Stimulated activated naive CD8-positive, alpha-beta T cell treated with anti-CD3 and anti-CD28 coated beads, Interleukin-15, Interleukin-2, amounts not matched to agents 100 U/mL and 50 U/mL, for 24 hours (primary cell): ENCODE measurements around the gene FAM136A.
"Not testable (repeated sequence)": the region's sequence is repeated elsewhere in the genome, so short reads cannot be mapped to it uniquely, and the experiment has no call there.

ENCODE experiments used
- ATAC-seq: fragments of 150-1000 bp; cut with Tn5 transposase; one replicate; pipeline ENCODE4 v1.10.0; 2021
- DNase-seq: peaks from one replicate; pipeline ENCODE4 v3.0.0; 2021

FAM136A gene

DNA sequence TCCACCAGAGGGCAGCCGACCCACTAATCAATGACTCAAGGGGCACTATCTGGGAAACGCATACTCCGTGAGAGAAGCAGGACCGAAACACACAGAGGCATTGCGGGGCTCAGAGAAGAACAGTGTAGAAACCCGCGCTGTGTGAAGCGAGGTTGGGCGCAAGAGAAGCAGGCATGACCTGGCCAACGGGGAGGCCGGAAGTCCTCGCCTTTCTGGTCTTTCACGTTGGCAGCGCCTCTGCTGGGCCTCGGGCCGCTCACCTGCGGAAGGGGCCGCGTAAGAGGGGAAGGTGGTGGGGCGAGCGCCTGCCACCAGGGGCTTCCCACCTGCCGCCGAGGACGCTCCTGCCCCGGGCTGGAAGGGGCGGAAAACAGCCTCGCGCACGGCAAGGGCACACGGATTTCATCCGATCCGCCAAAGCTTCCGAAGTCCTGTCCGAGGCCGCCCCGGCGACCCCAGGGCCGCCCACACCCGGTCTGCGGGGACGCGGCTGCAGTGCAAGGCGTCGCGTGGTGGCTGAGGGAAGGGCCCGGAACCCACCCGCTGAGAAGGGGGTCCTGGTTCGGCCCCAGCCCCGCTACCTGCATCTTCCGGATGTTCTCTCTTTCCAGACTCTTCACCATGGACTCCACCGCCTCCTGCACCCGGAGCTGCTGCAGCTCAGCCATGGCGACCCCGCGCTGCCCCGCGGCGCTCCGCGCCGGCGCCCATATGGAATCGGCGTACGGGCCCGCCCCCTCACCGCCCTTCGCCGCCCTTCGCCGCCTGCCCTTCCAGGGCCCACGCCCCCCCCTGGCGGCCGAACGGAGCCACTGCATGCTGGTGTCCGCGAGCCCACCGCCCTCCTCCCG, at the start of gene FAM136A:
FAM136A (minus strand) TSS at position 724 of the 851 bp plus-strand sequence; CDS start at position 668, 56 bp downstream.
- peak; percentile 85 for ATAC-seq
- peak; percentile 93 for DNase-seq

DNA sequence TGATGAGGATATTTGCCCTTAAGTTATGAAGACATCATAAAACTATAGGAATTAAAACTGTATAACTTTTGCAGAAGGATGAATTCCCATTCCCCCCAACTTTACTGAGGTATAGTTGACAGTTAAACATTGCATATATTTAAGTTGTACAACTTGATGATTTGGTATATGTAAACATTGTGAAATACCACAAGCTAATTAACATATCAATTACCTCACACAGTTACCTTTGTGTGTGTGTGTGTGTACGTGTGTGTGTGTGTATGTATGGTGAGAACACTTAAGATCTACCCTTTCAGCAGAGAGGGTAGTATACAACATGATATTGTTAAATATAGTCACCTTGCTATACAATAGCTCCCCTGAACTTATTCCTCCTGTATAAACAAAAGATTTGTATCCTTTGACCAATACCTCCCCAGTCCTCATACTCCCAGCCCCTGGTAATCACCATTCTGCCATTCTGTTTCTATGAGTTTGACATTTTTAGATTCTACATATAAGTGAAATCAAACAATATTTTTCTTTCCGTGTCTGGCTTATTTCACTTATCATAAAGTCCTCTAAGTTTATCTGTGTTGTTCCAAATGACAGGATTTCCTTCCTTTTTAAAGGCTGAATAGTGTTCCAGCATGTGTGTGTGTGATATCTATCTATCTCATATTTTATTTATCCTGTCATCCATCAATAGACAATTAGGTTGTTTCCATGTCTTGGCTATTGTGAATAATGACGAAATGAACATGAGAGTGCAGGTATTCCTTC, 48.2 kb upstream of the FAM136A start:
- ATAC-seq: no peak
- no peak for DNase-seq

DNA sequence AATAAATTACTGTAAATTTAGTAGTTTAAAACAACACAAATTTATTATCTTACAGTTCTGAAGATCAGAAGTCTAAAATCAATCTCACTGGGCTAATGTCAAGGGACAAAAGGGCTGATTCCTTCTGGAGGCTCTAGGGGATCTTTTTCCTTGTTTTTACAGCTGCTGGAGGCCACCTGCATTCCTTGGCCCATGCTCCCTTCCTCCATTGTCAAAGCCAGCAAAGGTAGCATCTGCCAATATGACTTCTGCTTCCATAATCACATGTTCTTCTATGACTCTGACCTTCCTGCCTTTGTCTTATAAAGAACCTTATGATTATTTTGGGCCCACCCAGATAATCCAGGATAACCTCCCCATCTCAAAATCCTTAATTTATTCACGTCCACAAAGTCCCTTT, 46.0 kb upstream of the FAM136A start:
- ATAC-seq (no peak), DNase-seq (no peak)

DNA sequence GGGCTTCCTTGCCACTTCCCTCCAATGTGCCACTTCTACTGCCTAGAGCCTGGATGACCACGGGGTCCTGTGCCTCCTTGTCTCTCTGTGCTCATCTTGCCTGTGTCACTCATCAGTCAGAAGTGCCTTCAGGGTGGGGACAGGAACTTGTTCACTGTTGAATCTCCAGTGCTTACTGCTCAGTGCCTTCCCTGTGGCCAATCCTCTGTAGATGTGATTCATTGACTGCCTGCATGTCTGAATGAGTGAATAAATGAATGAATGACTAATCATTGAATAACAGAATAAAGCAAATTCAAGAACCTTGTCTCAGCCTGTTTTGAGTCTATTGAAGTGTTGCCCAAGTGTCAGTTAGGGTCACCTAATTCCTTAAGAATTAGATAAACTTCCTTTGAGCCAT, 42.3 kb upstream of the FAM136A start:
- ATAC-seq (peak; percentile 35), DNase-seq (no peak)

DNA sequence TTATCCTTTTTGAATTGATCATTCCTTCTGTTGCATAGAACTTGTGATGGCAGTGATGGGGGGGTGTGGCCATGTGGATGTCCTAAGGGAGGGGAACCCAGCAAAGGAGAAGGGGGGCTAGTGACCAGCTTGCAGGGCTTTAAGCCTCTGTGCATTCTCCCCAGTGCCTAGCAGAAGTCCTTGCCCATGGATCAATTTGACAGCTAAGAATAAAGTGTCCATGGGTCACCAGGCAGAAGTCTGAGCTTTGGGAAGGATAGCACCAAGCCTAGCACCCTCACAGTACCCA, 39.6 kb upstream of the FAM136A start:
- ATAC-seq: no peak
- DNase-seq: no peak

DNA sequence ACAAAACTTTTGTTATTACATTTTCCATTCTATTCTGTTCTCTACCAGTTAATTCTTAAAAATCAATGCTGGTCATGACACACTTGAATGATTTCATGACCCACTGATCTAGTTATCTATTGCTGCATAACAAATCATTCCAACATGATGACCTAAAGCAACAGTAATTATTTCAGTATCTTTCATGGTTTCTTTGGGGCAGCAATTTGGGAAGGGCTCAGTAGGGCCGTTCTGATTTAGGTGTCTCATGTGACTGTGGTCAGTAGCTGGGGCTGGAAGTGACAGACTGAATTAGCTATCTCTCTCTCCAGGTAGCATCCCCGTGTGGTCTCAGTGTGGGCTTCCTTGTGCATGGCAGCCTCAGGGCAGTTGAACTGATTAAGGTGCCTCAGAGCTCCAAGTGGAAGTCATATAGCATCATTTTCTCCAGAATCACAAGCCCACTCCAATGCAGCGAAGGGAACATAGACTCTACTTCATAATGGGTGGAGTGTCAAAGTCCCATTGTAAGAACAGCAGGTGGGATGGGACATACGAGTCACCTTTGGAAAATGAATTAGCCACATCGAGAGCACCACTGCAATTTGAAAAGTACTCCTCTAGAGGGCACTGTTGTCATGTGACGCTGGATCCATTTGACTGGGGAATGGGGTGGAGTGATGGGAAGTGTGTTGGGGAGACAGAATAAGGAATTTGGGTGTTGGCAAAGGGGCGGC, 39.1 kb upstream of the FAM136A start:
- ATAC-seq (peak; percentile 49), DNase-seq (peak; percentile 30)

DNA sequence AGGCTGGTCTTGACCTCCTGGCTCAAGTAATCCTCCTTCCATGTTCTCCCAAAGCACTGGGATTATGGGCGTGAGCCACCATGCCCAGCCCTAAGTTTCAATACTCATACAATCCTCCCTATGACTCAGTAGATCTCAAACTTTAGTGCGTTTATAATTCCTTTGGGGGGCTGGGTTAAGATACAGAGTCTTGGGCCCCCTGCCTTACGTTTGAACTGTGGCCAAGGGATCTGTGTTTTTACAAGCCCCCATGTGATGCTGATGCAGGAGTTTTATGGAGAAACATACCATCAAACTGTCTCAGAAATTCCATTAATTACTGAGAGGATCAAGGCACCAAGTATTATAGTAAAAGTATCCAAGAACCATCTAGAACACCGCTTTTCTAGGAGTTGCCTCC, 38.2 kb upstream of the FAM136A start:
- DNase-seq: no peak
- ATAC-seq: no peak

DNA sequence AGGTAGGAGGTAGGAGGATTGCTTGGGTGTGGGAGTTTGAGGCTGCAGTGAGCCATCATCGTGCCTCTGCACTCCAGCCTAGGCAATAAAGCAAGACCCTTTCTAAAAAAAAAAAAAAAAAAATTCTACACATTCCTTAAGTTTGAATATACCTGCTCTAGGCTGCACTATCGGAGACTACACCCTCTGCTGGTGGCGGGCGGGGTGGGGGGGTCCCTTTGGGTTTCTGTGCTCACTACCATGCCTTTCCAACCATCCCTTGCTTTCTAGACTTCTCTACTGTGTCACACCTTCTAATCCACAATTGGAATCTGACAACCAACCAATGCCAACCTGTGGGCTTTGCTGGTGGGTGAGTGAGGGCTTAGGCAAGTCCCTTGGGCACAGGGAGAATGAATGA, 34.7 kb upstream of the FAM136A start:
- DNase-seq (no peak), ATAC-seq (no peak)

DNA sequence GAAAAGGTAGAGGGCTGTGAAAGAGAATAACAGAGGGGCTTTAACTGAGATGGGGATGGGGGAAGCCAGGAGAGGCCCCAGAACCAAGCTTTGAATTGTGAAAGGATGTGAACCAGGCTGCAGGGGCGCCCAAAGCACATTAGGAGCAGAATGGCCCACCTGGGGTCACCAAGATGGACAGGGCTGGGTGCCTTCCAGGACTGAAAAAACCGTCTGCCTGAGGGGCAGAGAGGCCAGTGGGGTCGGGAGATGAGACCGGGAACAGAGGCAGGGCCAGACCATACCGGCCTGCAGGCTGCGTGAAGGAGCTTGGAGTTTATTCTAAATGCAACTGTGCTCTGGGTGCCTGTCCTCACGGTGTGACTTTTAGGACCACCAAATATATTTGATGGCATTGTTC, 29.1 kb upstream of the FAM136A start:
- no peak for ATAC-seq
- DNase-seq: no peak

DNA sequence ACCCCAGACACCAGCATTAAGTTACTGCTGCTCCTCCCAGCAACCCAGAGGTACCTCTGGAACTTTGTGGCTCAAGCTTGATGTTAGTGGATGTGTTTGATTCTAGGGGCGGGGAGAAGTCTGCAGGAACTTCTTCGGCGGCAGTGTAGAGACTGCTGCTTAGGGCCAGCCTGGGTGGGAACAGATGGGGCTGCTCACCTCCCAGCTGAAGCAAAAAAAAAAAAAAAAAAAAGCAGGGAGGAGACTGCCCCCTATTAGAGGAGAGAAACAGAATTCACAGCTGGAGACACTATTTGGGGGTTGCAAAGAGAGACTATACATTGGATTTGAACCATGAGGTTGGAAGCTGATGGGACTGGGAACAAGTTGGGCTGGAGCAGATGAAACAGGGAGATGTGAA, 28.6 kb upstream of the FAM136A start:
- no peak for ATAC-seq
- DNase-seq: no peak

DNA sequence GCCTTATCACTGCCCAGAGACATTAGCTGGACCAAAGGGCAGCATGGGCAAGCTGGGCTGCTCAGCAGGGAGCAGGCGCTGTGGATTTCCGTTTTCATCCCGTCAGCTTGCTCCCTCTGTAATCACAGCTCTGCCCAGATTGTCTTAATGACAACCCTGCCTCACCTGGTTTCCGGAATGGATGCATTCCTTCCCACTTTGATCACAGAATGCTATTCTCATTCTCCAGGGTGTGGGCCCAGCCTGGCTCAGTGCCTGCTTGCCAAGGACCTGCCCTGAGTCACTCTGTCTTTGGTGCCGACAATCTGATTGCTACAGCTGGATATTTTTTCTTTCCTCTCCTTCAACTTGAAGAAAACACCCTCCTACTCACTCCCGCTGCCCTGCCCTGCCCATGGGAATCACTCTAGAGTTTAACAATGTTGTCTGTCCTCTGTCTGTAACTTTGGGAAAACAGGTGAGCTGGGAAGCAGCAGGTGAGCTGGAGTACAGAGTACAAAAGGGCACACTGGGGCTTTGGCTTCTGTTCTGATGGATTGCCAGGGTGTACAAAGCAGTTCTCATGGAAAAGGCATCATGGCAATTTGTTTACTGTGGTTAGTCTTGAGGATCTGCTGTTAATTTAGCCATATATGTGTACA, 27.2 kb upstream of the FAM136A start:
- DNase-seq (no peak), ATAC-seq (no peak)

DNA sequence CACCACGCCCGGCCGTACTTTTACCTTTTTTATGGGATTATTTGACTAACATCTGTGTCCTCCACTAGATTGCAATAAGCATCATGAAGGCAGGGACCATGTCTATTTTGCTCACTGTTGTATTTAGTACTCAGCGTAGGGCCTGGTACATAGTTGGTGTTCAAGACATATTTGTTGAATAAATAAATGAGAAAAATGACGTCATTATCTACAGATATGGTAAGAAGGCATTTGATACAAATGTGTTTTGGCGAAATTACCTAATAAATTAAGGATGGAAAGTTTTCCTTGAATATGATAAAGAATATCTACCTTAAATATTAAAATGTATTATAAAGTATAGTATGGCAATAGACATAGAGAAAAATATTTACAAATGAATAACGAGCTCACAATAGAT, 24.0 kb upstream of the FAM136A start:
- no peak for ATAC-seq
- no peak for DNase-seq

DNA sequence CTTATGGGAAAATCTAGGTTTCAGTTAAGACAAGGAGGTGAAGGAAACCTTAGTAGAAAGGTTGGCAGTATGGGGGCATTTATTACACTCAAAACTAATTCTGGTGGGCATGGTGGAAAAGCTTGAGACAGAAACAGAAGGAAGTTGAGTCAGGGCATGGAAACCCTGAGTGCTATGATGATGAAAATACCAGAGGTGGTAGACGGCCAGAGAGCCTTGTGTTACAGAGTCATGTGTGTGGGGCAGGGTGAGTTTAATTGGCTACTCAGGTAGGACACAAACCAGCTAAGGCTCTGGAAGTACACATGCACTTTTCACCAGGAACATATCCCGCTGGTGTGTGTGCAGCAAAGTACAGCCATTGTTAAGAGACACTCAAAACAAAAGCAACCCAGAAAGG, 20.7 kb upstream of the FAM136A start:
- ATAC-seq: peak; percentile 62
- no peak for DNase-seq

DNA sequence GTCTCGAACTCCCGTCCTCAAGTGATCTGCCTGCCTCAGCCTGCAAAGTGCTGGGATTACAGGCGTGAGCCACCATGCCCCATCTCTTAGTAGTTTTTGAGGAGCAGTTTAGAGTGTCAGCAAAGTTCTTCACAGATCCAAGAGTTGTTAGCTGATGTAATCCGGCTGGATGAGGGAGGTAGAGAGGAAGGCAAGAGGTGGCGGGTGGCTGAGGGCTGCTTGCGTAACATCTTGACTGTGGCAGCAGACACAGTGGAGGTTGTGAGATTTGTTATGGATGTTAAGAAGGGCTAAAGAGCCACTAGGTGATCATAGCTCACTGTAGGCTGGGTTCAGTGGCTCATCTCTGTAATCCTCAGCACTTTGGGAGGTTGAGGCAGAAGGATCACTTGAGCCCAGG, 19.5 kb upstream of the FAM136A start:
- DNase-seq (no peak), ATAC-seq (no peak)

DNA sequence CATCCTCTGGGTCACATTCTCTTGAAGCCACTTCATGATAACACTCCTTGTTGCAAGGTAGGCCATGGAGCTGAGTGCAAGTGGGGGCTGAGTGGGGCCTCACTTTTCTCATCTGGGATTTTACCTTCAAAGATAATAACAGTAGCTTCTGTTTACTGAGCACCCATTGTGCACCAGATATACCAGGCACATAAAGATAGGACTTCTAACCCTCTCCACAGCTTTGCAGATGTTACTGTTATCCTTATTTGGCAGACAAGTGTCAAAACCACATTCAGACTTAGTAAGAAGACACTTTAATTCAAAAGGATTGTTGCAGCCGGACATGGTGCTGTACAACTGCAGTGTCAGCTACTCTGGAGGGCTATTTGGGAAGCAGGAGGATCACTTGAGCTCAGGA, 12.8 kb upstream of the FAM136A start:
- ATAC-seq: no peak
- no peak for DNase-seq

DNA sequence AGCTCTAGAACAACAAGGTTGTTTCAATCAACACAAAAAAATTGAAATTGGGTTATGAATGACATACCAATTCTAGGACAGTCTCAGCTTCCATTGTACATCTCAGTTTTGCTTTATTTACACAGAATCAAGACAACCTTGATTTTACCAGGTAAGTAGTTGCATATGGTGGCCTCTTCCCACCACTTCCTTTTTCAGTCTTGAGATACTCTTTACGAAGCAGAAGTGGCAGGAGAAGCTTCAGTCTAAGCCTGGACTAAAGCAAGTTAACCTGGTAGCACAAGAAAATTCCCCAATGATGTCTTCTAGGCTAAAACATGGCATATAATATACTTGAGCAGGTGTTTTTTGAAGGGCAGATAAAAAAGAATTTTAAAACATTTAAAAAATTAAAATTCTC, 10.7 kb upstream of the FAM136A start:
- DNase-seq (no peak), ATAC-seq (no peak)

DNA sequence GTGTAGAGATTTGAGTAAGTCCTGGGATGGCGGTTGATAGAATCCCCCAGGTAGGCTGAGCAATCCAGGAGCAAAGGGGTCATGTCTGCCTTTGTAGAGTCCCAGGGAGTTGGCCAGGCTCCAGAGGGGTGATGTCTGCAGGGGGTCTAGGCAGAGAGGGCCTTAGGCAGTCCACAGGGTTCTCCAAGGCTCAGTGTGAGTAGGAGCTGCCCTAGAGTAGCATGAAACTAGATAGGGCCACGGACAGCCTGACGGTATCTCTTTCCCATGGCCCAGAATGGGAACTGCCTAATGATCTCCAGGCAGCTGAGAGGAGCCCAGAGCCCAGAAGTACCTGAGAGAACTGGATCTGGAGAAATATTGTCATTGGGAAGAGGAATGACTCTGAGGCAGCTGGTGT, 9.0 kb upstream of the FAM136A start:
- ATAC-seq (no peak), DNase-seq (no peak)

DNA sequence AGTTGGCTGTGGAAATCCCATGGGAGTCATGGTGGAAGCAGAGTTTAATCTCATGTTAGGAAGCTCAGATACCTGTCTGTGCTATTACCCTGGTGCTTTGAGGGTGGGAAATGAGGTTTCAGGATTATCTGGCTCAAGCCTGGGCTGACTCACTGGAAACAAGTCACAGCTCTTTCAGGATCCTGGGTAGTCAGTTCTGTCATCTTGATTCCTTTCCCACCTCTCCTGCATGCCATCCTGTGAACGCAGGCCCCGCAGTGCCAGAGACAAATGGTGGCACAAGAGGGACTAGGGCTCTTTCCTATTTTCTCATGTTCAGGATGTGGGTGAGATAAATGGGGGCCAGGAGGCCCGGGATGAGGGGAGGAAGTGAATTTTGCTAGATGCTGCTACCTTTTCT, 3.7 kb upstream of the FAM136A start:
- ATAC-seq (no peak), DNase-seq (no peak)

DNA sequence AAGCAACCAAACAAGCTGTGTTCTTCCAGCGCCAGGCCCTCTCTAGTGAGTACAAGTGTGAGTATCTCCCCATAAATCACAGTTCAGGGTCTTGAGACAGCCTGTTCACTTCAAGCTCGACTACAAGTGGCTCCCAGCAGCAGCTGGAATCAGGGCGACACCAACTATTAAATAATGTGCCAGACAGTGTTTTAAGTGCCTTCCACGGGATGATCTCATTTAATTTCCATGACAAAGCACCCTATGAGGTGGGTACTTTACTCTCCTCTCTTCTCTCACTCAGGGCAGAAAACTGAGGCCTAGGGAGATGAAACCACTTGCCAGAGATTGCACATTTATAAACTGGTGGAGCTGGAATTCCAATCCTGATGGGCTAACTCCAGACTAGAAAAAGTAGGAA, 2.6 kb upstream of the FAM136A start:
- DNase-seq: no peak
- no peak for ATAC-seq

DNA sequence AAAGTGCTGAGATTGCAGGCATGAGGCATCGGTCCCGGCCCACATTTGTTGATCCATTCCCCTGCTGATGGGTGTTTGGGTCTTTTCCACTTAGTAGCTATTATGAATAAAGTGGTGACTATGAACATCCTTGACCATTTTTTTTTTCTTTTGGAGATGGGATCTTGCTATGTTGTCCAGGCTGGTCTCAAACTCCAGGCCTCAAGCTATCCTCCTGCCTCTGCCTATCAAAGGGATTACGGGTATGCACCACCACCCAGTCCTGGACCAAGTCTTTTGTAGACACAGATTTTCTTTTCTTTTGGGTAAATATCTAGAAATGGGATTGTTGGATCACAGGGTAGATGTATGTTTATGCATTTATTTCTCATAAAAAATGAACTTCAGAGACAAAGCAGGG, 1.3 kb upstream of the FAM136A start:
- ATAC-seq (no peak), DNase-seq (no peak)

DNA sequence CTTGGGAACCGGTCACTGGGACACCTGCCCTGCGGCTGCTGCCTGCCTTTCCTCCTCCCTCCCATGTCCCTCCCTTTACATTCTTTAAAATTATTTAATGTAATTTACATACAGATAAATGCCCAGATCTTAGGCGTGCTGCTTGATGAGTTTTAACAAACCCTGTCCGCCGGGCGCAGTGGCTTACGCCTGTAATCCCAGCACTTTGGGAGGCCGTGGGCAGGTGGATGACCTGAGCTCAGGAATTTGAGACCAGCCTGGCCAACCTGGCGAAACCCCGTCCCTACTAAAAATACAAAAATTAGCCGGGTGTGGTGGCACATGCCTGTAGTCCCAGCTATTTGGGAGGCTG, 304 bp upstream of the FAM136A start:
- not testable (repeated sequence) for DNase-seq, ATAC-seq

DNA sequence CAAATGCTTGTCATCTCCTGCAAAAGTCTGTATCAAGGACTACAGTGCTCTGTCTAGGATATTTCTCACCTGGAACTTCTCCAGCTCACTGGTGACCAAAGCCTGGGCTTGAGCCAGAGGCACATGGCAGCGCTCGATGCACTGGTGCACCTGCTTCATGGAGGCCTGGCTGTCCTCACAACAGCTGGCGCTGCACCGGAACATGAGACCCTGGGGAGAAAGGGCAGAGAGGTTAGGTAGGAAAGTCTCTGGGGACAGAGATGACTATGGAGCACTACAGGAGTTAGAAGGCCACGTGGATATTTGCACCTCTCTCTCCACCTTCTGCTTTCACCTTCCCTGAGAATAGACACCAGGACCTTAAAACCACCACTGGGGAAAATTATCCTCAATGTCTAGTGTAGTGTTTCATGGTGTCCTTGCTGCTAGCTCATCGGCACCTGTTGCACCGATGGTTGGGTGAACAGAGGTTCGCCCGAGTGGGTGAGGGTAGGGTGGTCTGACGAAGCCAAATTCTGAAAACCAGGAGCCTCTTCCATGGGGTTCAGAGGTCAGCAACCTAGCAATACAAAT, 1.0 kb downstream of the FAM136A start:
- DNase-seq: no peak
- no peak for ATAC-seq
